HG03565 (cell line): Measurements from ENCODE around the gene HBA1.
"Not testable (repeated sequence)": the region's sequence is repeated elsewhere in the genome, so short reads cannot be mapped to it uniquely, and the experiment has no call there.

Source experiments
- ATAC-seq: cut with Tn5 transposase; IDR thresholded peaks from one replicate; pipeline ENCODE4 v1.9.1; 2021; ENCODE audit warnings: mild to moderate bottlenecking, moderate library complexity; ENCODE audit not compliant: unreplicated experiment

HBA1 gene

DNA sequence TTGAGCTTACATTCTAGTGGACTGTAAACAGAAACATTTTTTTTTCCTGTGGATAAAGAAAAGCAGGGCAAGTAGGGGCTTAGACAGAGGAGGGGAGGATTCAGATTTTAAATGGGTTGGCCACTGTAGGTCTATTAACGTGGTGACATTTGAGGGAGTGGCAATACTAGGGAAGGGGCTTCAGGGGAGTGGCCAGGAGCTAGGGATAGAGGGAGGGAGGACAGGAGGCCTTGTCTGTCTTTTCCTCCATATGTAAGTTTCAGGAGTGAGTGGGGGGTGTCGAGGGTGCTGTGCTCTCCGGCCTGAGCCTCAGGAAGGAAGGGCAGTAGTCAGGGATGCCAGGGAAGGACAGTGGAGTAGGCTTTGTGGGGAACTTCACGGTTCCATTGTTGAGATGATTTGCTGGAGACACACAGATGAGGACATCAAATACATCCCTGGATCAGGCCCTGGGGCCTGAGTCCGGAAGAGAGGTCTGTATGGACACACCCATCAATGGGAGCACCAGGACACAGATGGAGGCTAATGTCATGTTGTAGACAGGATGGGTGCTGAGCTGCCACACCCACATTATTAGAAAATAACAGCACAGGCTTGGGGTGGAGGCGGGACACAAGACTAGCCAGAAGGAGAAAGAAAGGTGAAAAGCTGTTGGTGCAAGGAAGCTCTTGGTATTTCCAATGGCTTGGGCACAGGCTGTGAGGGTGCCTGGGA, 17.2 kb upstream of the HBA1 start:
- ATAC-seq, result no peak

DNA sequence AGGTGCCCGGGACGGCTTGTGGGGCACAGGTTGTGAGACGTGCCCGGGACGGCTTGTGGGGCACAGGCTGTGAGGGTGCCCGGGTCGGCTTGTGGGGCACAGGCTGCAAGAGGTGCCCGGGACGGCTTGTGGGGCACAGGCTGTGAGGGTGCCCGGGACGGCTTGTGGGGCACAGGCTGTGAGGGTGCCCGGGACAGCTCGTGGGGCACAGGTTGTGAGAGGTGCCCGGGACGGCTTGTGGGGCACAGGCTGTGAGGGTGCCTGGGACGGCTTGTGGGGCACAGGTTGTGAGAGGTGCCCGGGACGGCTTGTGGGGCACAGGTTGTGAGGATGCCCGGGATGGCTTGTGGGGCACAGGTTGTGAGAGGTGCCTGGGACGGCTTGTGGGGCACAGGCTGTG, 16.2 kb upstream of the HBA1 start:
- not testable (repeated sequence) for ATAC-seq

DNA sequence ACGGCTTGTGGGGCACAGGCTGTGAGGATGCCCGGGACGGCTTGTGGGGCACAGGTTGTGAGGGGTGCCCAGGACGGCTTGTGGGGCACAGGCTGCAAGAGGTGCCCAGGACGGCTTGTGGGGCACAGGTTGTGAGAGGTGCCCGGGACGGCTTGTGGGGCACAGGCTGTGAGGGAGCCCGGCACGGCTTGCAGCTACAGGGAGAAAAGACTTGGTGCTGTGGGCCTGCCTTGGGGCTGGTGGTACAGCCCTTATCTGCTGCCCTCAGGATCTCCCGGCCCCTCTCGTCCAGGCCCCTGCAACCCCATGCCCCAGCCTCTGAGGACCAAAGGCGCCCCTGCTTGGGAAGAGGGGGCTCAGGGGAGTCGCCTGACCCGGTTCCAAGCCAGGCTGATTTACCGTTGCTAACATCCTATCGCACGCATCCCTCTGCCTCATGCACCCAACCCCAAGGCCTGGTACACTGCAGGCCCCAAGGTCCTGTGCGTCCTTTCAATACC, 15.7 kb upstream of the HBA1 start:
- ATAC-seq, result no peak

DNA sequence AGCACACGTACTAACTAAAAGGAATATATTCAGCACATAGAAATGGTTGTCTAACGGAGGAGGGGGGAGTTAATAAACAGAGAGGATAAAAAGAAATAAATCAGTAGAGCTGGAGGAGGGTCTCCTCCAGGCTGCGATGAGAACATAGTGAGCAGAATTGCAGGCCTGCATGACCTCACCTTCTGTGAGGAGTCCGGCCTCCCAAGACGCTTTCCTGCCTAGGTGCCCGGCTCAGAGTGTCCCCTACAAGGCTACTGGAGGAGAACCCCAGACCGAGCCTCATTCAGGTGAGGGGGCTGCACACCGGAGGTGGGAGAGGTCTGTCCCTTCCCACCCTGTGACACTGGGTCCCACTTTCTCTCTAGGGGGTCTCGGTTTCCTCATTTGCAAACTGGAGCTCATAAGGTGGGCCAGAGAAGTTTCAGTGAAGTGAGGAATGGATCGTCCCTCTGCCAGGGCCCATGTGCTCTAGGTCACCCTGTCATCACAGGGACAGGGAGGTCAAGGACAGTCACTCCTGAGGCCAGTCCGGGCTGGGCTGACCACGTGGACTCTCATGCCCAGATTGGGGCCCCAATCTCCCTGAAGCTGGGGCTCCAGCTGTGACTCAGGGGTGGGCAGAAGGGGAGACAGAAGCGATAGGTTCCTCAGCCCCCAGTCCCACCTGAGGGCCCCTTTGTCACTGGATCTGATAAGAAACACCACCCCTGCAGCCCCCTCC, 14.0 kb upstream of the HBA1 start:
- ATAC-seq, result no peak

DNA sequence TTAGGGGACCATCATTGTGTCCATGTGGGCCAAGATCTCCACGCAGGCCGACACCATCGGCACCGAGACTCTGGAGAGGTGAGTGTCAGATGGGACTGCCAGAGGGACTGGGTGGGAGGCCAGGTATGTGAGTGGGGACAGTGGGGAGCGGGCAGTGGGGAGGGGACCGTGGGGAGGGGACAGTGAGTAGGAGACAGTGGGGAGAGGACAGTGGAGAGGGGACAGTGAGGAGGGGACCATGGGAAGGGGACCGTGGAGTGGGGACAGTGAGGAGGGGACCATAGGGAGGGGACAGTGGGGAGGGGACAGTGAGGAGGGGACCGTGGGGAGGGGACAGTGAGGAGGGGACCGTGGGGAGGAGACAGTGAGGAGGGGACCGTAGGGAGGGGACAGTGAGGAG, 13.3 kb upstream of the HBA1 start:
- not testable (repeated sequence) for ATAC-seq

DNA sequence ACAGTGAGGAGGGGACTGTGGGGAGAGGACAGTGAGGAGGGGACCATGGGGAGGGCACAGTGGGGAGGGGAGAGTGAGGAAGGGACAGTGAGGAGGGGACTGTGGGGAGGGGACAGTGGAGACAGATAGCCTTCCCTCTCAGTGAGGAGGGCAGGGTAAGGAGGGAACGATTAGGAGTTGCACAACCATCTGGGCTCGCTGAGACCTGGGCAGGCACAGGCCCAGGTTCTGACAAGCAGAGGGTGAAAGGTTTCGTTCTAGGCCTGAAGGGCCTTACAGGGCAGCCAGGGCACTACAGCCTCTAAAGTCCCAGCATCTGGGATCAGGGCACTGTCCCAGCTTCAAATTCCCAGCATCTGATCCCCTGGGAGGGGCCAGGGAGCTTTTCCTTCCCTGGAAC, 12.8 kb upstream of the HBA1 start:
- ATAC-seq, result not testable (repeated sequence)

DNA sequence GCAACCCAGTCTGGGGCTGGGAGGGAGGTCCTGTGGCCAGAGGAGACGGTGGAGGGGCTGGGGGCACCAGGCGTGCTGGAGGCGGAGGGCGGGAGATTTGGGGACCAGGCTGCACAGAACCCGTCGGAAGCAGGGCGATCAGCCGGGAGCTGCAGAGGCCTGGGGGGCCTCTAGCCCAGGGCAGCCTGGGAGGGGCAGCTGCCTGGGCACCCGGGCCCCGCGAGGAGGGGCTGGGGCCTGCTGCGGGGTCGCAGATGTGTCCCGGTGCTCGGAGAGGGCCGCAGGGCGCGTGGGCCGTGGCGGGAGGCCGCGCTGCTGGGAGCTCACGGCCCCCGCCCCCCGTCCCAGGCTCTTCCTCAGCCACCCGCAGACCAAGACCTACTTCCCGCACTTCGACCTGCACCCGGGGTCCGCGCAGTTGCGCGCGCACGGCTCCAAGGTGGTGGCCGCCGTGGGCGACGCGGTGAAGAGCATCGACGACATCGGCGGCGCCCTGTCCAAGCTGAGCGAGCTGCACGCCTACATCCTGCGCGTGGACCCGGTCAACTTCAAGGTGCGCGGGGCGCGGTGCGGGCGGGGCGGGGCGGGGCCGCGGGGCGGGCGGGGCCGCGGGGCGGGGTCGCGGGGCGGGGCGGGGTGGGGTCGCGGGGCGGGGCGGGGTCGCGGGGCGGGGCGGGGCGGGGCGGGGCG, 12.2 kb upstream of the HBA1 start:
- not testable (repeated sequence) for ATAC-seq

DNA sequence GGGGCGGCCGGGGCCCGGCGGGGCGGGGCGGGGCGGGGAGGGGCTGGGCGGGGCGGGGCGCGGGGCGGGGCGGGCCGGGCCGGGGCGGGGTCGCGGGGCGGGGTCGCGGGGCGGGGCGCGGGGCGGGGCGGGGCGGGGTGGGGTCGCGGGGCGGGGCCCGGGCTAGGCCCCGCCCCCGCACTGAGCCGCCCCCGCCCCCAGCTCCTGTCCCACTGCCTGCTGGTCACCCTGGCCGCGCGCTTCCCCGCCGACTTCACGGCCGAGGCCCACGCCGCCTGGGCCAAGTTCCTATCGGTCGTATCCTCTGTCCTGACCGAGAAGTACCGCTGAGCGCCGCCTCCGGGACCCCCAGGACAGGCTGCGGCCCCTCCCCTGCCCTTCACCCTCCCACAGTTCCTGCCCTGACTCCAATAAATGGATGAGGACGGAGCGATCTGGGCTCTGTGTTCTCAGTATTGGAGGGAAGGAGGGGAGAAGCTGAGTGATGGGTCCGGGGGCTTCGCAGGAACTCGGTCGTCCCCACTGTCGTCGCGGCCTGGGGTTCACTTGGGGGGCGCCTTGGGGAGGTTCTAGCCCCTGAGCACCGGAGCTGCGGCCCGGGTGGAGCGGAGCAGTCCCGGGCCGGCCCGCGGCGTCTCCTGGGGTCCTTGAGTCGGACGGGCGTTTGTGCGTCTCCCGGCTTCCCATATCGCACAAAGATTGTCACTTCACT, 11.5 kb upstream of the HBA1 start:
- ATAC-seq, result no peak

DNA sequence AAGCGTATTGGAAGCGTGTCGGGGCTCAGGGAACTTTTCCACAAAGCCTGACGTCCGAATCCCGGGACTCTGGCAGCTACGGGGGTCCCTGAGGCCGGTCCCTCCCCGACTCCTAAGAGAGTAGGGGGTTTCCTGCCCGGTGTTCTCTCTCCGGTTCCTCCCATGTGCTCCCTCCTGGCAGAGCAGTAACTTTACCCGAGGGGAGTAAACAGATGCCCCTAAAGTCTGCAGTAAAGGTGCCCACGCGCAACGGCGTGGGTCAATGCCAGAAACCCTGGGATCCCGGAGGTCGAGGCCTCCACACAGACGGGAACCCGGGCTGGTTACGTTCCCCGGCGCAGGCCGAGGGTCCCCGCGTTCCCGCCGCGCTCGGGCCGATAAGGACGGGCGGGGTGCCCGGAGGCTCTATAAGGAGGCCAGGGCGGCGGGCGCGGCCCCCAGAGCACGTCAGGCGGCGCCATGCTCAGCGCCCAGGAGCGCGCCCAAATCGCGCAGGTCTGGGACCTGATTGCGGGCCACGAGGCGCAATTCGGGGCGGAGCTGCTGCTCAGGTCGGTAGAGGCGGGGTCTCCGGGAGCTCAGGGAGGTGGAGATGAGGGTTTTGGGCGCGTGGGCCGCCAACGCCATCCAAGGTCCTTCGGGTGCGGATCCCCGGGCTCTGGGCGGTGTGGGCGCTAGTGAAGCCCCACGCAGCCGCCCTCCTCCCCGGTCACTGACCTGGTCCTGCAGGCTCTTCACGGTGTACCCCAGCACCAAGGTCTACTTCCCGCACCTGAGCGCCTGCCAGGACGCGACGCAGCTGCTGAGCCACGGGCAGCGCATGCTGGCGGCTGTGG, 10.7 kb upstream of the HBA1 start, which contains the start of gene HBM:
Gene HBM (plus strand): TSS at position 440 of the 836 bp plus-strand sequence. CDS start 20 bp downstream, at position 460.
- ATAC-seq, result no peak

DNA sequence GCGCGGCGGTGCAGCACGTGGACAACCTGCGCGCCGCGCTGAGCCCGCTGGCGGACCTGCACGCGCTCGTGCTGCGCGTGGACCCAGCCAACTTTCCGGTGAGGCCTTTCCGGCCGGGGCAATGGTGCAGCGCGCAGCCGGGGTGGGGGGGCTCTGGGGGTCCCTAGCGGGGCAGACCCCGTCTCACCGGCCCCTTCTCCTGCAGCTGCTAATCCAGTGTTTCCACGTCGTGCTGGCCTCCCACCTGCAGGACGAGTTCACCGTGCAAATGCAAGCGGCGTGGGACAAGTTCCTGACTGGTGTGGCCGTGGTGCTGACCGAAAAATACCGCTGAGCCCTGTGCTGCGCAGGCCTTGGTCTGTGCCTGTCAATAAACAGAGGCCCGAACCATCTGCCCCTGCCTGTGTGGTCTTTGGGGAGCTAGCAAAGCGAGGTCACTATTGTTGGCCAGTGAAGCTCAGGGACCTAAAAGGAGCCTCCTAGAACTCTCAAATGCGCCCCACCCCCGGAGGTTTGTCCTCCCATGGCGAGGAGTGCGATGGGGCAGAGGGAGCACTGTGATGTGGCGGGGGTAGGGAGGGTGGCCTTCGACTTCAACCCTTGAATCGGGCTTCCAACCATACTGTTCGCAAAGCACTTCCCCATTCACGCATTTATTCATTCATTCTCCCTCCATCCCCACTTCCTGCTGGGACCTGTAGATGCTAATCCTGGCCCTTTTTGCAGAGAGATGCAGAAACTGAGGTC, 9.9 kb upstream of the HBA1 start:
- no peak for ATAC-seq

DNA sequence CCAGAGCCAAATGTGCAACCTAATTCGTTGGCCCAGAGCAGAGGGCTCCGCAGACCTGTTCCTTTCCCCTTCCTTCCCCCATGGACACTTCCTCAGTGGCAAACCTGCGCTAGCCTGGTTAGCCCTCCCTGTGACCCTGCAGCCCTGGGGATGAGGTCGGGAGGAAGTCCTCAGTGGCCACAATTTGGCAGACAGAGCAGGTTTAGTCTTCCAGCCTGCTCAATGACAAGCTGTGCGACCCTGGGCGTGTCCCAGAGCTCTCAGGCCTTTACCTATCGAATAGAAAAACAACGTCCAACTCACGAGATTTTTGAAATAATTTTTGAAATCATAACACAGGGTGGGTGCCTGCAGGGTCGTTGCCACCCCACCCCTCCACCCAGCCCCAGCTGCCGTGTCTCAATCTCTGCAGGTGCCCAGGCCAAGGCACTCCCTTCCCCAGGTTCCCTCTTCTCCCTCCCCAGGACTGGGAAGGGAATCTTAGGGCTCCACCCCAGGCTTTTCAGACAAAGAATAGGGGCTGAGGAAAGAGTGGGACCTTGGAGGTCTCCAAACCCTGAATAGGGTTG, 9.3 kb upstream of the HBA1 start:
- no peak for ATAC-seq

DNA sequence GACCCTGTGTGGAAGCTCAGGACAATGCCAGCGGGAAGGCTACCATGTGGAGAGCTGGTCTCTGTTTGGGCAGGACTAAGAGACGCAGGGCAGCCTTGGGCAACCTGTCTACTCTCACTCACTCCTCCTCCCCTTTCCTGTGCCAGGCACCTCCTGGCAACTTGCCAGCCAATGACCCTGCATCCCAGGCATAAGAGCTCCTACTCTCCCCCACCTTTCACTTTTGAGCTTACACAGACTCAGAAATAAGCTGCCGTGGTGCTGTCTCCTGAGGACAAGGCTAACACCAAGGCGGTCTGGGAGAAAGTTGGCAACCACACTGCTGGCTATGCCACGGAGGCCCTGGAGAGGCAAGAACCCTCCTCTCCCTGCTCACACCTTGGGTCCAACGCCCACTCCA, 8.1 kb upstream of the HBA1 start:
- no peak for ATAC-seq

DNA sequence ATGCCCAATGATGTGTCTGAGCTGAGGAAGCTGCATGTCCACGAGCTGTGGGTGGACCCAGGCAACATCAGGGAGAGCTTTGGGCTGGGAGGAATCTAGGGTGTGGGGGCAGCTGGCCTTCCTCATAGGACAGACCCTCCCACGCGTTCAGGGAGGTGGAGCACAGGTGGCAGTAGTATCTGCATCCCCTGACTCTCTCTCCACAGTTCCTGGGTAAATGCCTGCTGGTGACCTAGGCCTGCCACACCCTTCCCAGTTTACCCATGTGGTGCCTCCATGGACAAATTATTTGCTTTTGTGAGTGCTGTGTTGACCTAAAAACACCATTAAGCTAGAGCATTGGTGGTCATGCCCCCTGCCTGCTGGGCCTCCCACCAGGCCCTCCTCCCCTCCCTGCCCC, 7.5 kb upstream of the HBA1 start:
- ATAC-seq, result no peak

DNA sequence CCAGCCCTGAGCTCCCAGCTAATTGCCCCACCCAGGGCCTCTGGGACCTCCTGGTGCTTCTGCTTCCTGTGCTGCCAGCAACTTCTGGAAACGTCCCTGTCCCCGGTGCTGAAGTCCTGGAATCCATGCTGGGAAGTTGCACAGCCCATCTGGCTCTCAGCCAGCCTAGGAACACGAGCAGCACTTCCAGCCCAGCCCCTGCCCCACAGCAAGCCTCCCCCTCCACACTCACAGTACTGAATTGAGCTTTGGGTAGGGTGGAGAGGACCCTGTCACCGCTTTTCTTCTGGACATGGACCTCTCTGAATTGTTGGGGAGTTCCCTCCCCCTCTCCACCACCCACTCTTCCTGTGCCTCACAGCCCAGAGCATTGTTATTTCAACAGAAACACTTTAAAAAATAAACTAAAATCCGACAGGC, 6.4 kb upstream of the HBA1 start:
- not testable (repeated sequence) for ATAC-seq

DNA sequence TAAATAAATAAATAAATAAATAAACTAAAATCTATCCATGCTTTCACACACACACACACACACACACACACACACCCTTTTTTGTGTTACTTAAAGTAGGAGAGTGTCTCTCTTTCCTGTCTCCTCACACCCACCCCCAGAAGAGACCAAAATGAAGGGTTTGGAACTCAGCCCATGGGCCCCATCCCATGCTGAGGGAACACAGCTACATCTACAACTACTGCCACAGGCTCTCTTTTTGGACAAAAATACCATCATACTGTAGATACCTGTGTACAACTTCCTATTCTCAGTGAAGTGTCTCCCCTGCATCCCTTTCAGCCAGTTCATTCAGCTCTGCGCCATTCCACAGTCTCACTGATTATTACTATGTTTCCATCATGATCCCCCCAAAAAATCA, 5.7 kb upstream of the HBA1 start:
- no peak for ATAC-seq

DNA sequence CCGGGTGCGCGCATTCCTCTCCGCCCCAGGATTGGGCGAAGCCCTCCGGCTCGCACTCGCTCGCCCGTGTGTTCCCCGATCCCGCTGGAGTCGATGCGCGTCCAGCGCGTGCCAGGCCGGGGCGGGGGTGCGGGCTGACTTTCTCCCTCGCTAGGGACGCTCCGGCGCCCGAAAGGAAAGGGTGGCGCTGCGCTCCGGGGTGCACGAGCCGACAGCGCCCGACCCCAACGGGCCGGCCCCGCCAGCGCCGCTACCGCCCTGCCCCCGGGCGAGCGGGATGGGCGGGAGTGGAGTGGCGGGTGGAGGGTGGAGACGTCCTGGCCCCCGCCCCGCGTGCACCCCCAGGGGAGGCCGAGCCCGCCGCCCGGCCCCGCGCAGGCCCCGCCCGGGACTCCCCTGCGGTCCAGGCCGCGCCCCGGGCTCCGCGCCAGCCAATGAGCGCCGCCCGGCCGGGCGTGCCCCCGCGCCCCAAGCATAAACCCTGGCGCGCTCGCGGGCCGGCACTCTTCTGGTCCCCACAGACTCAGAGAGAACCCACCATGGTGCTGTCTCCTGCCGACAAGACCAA, 4.0 kb upstream of the HBA1 start, which contains the start of gene HBA2:
Gene HBA2 (plus strand): TSS at position 503 of the 568 bp plus-strand sequence. CDS start 37 bp downstream, at position 540.
- ATAC-seq, result not testable (repeated sequence)

DNA sequence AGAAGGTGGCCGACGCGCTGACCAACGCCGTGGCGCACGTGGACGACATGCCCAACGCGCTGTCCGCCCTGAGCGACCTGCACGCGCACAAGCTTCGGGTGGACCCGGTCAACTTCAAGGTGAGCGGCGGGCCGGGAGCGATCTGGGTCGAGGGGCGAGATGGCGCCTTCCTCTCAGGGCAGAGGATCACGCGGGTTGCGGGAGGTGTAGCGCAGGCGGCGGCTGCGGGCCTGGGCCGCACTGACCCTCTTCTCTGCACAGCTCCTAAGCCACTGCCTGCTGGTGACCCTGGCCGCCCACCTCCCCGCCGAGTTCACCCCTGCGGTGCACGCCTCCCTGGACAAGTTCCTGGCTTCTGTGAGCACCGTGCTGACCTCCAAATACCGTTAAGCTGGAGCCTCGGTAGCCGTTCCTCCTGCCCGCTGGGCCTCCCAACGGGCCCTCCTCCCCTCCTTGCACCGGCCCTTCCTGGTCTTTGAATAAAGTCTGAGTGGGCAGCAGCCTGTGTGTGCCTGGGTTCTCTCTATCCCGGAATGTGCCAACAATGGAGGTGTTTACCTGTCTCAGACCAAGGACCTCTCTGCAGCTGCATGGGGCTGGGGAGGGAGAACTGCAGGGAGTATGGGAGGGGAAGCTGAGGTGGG, 3.1 kb upstream of the HBA1 start:
- not testable (repeated sequence) for ATAC-seq
